Left lung (tissue), 10 donors: ENCODE results near the gene EEF1AKMT3. TPM values are rescaled to one million over a fixed set of nuclear protein-coding genes. Genes with fewer than 3 reads are reported as not detected.

Experiments used
- ATAC-seq: fragments of 200-7000 bp; cut with Tn5 transposase; one replicate; pipeline ENCODE4 v1.9.1; 2020; ENCODE audit warnings: moderate library complexity
- DNase-seq, 4 donors: peaks; one replicate each; pipeline ENCODE4 v3.0.0-alpha.2; 2013 to 2020
- H3K27ac ChIP-seq, 2 donors: fragments of 200-600 bp; sonication (generic) in 1 of 2; one replicate each; pipeline versions ENCODE4 v1.5.0 to v1.8.0; 2020 to 2021
- H3K27me3 ChIP-seq, 2 donors: fragments of 200-600 bp; sonication (generic) in 1 of 2; one replicate each; pipeline versions ENCODE4 v1.5.0 to v1.8.0; 2020 to 2021
- H3K36me3 ChIP-seq, 2 donors: fragments of 200-600 bp; sonication (generic) in 1 of 2; one replicate each; pipeline versions ENCODE4 v1.5.0 to v1.8.0; 2020 to 2021
- H3K4me1 ChIP-seq, 2 donors: fragments of 200-600 bp; one replicate each; pipeline ENCODE4 v1.8.0; 2021
- H3K4me3 ChIP-seq, 2 donors: fragments of 200-600 bp; sonication (generic) in 1 of 2; one replicate each; pipeline versions ENCODE4 v1.5.0 to v1.8.0; 2020 to 2021; ENCODE audit warnings: mild to moderate bottlenecking in 1 of 2
- H3K9me3 ChIP-seq, 2 donors: fragments of 200-600 bp; sonication (generic) in 1 of 2; one replicate each; pipeline versions ENCODE4 v1.5.0 to v1.8.0; 2020 to 2021
- CTCF ChIP-seq, 2 donors: fragments of 200-600 bp; sonication (generic) in 1 of 2; IDR thresholded peaks; one replicate each; pipeline versions ENCODE4 v1.5.0 to v1.8.0; 2021; ENCODE audit warnings: antibody characterized with exemption in 2 of 2
- intact Hi-C, 2 donors: fragments of 100-400 bp; cut with DNase I; formaldehyde crosslinking; loops; one replicate each; pipeline versions ENCODE4 v1.11.2 to v1.14.2; 2022
- polyA plus RNA-seq, 6 donors: library from polyadenylated mRNA; unstranded; fragments of 120-200 nt; gene quantifications; one replicate each; pipeline ENCODE4 v1.2.1, GENCODE V29; 2013; ENCODE audit not compliant: insufficient read length in 6 of 6
- total RNA-seq, 2 donors: library from RNA; stranded (reverse); fragmentation: NEBNext Ultra II Directional; extraction: Animal tissue kit (Norgen Biotek cat#: 25700); gene quantifications; one replicate each; pipeline ENCODE4 v1.2.1, GENCODE V29; 2021
- donor health status: DM: no; HTN: yes; CAD: no.
- donor health status: DM: no; HTN: no; CAD: no.

The EEF1AKMT3 gene
- total and polyA plus RNA-seq, 8 donors: 6.2 to 19.7 (median 16.6) TPM

- Histone ChIP-seq H3K9me3 (no peaks in the 10 kb centered on the region), H3K27me3 (peaks cover 23 to 50% of the 10 kb centered on the region in 2 donors), H3K36me3 (peaks cover 0 to 80% of the 10 kb centered on the region in 2 donors), H3K4me3 (no peak overlapping the region), H3K27ac (no peak overlapping the region), H3K4me1 (peaks cover 2 to 17% of the 10 kb centered on the region in 2 donors)
- TF ChIP-seq CTCF (IDR thresholded peaks at IDR 0.05): no peak
- ATAC-seq (no peak), DNase-seq (no peak)
- intact Hi-C loops: no loop called here
These were observed 40.1 kb upstream of the EEF1AKMT3 start for GRCh38 chr12:57732270-57732669.

GRCh38 chr12:57732726-57733593 is 39.5 kb upstream of the EEF1AKMT3 start:
- H3K4me3 ChIP-seq: no peak overlapping the region
- intact Hi-C loops: no loop called here
- H3K27me3 ChIP-seq: peaks cover 30 to 55% of the 10 kb centered on the region in 2 donors
- no peak for ATAC-seq
- H3K27ac ChIP-seq: no peak overlapping the region
- no peaks in the 10 kb centered on the region for H3K9me3 ChIP-seq
- peaks cover 0 to 77% of the 10 kb centered on the region in 2 donors for H3K36me3 ChIP-seq
- H3K4me1 ChIP-seq: peaks cover 9 to 24% of the 10 kb centered on the region in 2 donors
- DNase-seq: no peak
- no peak for TF ChIP-seq CTCF (IDR thresholded peaks at IDR 0.05)

- peak in 1 of 4 donors; percentile 54 for DNase-seq
- Histone ChIP-seq H3K4me1 (peaks cover 13 to 30% of the 10 kb centered on the region in 2 donors), H3K27me3 (peaks cover 37 to 64% of the 10 kb centered on the region in 2 donors), H3K4me3 (no peak overlapping the region), H3K9me3 (no peaks in the 10 kb centered on the region), H3K36me3 (peaks cover 0 to 69% of the 10 kb centered on the region in 2 donors), H3K27ac (no peak overlapping the region)
- intact Hi-C loops: no loop called here
- ATAC-seq: no peak
- no peak for TF ChIP-seq CTCF (IDR thresholded peaks at IDR 0.05)
These were observed 38.5 kb upstream of the EEF1AKMT3 start for GRCh38 chr12:57733928-57734327.

GRCh38 chr12:57734591-57734990 is 37.8 kb upstream of the EEF1AKMT3 start:
- H3K36me3 ChIP-seq: peaks cover 0 to 66% of the 10 kb centered on the region in 2 donors
- no peak overlapping the region for H3K27ac ChIP-seq
- ATAC-seq: no peak
- H3K4me3 ChIP-seq: no peak overlapping the region
- no peak for DNase-seq
- peaks cover 44 to 71% of the 10 kb centered on the region in 2 donors for H3K27me3 ChIP-seq
- TF ChIP-seq CTCF (IDR thresholded peaks at IDR 0.05): no peak
- H3K9me3 ChIP-seq: no peaks in the 10 kb centered on the region
- intact Hi-C loops: no loop called here
- peaks cover 13 to 31% of the 10 kb centered on the region in 2 donors for H3K4me1 ChIP-seq

GRCh38 chr12:57735198-57735855 is 37.1 kb upstream of the EEF1AKMT3 start:
- peaks cover 0 to 59% of the 10 kb centered on the region in 2 donors for H3K36me3 ChIP-seq
- no peak overlapping the region for H3K27ac ChIP-seq
- H3K4me1 ChIP-seq: peaks cover 13 to 36% of the 10 kb centered on the region in 2 donors
- no peak for TF ChIP-seq CTCF (IDR thresholded peaks at IDR 0.05)
- DNase-seq (peak in 1 of 4 donors; percentile 36), ATAC-seq (no peak)
- H3K9me3 ChIP-seq: no peaks in the 10 kb centered on the region
- H3K27me3 ChIP-seq: peaks cover 48 to 78% of the 10 kb centered on the region in 2 donors
- intact Hi-C loops: no loop called here
- no peak overlapping the region for H3K4me3 ChIP-seq
